ENCODE measurements around the gene CFAP206. TPM values are rescaled to one million over a fixed set of nuclear protein-coding genes. Genes with fewer than 3 reads are reported as not detected.
A peak's percentile ranks its signal among the peaks of the same experiment; 100 is the strongest.

CFAP206 gene
- total and polyA plus RNA-seq, 2 experiments from 2014 or later: not detected

DNA sequence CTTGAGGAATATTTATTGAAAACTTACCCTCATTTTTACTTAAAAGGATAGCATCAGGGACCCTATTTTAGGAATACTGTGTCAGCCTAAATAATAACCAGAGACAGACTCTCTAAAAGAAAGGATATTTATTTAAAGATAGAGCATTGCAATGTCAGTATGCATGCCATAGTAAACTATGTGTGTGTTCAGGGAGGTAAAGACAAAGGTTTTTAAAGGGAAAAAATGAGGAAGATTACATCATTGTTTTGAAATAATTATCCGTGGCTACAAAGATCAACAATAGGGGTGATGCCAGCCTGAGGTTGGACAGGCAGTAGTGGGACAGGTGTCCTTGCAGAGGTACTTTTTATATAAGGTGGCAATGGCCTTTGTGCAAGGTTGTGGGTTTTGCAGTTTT, 23.7 kb upstream of the CFAP206 start (continued):
- TF ChIP-seq JUNB (IDR thresholded peaks at IDR 0.05; ENCODE audit: unreplicated experiment): no peak
- TF ChIP-seq, protein P1, sequence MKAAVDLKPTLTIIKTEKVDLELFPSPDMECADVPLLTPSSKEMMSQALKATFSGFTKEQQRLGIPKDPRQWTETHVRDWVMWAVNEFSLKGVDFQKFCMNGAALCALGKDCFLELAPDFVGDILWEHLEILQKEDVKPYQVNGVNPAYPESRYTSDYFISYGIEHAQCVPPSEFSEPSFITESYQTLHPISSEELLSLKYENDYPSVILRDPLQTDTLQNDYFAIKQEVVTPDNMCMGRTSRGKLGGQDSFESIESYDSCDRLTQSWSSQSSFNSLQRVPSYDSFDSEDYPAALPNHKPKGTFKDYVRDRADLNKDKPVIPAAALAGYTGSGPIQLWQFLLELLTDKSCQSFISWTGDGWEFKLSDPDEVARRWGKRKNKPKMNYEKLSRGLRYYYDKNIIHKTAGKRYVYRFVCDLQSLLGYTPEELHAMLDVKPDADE (IDR thresholded peaks at IDR 0.05): no peak
- no peak for TF ChIP-seq EZH2phosphoT487 (IDR thresholded peaks at IDR 0.05; ENCODE audit: unreplicated experiment)
- no peak for TF ChIP-seq ZNF114 (CRISPR knock-in tag; IDR thresholded peaks at IDR 0.05)

DNA sequence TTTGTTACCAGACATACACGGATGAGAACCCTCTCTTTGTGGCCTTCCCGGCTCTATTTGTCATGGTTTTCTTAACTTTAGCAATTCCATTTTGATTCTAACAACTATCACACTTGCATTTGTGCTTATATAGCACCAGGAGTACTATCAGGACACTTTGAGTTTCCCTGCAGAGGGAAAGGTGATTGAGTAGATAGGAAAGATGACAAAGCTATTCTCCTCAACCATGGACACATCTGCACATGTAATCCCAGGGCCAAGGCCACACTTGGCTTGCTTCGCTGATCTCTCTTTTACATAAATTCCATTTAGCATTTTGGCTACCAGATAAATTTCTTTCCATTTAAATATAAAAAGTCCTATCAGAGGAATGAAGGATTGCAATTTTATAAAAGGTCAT, 23.3 kb upstream of the CFAP206 start:
- Histone ChIP-seq H3F3A (replicated peaks; ENCODE audit: low read depth) (no peaks in the 10 kb centered on the region), H3K36me3 (ENCODE audit: insufficient read depth) (no peaks in the 10 kb centered on the region), H3K4me2 (no peak overlapping the region), H3K27me3 (ENCODE audit: insufficient read depth) (no peaks in the 10 kb centered on the region), H4K20me1 (replicated peaks; ENCODE audit: insufficient read depth) (no peaks in the 10 kb centered on the region), H2AFZ (no peak overlapping the region), H3K4me1 (ENCODE audit: insufficient read depth) (no peaks in the 10 kb centered on the region), H3K79me2 (replicated peaks; ENCODE audit: insufficient read depth) (no peaks in the 10 kb centered on the region), H3K4me3 (no peak overlapping the region), H3K9me2 (ENCODE audit: insufficient read depth) (no peaks in the 10 kb centered on the region), H3K27ac (ENCODE audit: low read depth) (no peak overlapping the region)
- Mint-ChIP-seq H3K27me3 (ENCODE audit: insufficient read depth, low read depth, poor library complexity) (no peaks in the 10 kb centered on the region), H3K9me3 (no peaks in the 10 kb centered on the region), H3K4me1 (no peaks in the 10 kb centered on the region; the same call in 2 of the 3 replicates), H3K4me3 (no peak overlapping the region), H3K36me3 (ENCODE audit: low read depth) (no peaks in the 10 kb centered on the region), H3K27ac (peak overlapping the region; percentile 19; the same call in 1 of the 2 replicates)
- ATAC-seq (no peak), DNase-seq (ENCODE audit: low spot score) (no peak)
- TF ChIP-seq ZNF114 (CRISPR knock-in tag; IDR thresholded peaks at IDR 0.05): no peak
- no peak for TF ChIP-seq JUNB (IDR thresholded peaks at IDR 0.05; ENCODE audit: unreplicated experiment)
- TF ChIP-seq, protein P1 (IDR thresholded peaks at IDR 0.05): no peak
- TF ChIP-seq ZNF331 (CRISPR knock-in tag; IDR thresholded peaks at IDR 0.05; ENCODE audit: low read depth): no peak
- no peak for TF ChIP-seq EZH2 (IDR thresholded peaks at IDR 0.05; ENCODE audit: low read depth, unreplicated experiment)
- TF ChIP-seq, protein P2, sequence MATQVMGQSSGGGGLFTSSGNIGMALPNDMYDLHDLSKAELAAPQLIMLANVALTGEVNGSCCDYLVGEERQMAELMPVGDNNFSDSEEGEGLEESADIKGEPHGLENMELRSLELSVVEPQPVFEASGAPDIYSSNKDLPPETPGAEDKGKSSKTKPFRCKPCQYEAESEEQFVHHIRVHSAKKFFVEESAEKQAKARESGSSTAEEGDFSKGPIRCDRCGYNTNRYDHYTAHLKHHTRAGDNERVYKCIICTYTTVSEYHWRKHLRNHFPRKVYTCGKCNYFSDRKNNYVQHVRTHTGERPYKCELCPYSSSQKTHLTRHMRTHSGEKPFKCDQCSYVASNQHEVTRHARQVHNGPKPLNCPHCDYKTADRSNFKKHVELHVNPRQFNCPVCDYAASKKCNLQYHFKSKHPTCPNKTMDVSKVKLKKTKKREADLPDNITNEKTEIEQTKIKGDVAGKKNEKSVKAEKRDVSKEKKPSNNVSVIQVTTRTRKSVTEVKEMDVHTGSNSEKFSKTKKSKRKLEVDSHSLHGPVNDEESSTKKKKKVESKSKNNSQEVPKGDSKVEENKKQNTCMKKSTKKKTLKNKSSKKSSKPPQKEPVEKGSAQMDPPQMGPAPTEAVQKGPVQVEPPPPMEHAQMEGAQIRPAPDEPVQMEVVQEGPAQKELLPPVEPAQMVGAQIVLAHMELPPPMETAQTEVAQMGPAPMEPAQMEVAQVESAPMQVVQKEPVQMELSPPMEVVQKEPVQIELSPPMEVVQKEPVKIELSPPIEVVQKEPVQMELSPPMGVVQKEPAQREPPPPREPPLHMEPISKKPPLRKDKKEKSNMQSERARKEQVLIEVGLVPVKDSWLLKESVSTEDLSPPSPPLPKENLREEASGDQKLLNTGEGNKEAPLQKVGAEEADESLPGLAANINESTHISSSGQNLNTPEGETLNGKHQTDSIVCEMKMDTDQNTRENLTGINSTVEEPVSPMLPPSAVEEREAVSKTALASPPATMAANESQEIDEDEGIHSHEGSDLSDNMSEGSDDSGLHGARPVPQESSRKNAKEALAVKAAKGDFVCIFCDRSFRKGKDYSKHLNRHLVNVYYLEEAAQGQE (IDR thresholded peaks at IDR 0.05; ENCODE audit: unreplicated experiment): no peak
- no peak for TF ChIP-seq NANOG (IDR thresholded peaks at IDR 0.05; ENCODE audit: borderline replicate concordance)
- TF ChIP-seq, protein P3, sequence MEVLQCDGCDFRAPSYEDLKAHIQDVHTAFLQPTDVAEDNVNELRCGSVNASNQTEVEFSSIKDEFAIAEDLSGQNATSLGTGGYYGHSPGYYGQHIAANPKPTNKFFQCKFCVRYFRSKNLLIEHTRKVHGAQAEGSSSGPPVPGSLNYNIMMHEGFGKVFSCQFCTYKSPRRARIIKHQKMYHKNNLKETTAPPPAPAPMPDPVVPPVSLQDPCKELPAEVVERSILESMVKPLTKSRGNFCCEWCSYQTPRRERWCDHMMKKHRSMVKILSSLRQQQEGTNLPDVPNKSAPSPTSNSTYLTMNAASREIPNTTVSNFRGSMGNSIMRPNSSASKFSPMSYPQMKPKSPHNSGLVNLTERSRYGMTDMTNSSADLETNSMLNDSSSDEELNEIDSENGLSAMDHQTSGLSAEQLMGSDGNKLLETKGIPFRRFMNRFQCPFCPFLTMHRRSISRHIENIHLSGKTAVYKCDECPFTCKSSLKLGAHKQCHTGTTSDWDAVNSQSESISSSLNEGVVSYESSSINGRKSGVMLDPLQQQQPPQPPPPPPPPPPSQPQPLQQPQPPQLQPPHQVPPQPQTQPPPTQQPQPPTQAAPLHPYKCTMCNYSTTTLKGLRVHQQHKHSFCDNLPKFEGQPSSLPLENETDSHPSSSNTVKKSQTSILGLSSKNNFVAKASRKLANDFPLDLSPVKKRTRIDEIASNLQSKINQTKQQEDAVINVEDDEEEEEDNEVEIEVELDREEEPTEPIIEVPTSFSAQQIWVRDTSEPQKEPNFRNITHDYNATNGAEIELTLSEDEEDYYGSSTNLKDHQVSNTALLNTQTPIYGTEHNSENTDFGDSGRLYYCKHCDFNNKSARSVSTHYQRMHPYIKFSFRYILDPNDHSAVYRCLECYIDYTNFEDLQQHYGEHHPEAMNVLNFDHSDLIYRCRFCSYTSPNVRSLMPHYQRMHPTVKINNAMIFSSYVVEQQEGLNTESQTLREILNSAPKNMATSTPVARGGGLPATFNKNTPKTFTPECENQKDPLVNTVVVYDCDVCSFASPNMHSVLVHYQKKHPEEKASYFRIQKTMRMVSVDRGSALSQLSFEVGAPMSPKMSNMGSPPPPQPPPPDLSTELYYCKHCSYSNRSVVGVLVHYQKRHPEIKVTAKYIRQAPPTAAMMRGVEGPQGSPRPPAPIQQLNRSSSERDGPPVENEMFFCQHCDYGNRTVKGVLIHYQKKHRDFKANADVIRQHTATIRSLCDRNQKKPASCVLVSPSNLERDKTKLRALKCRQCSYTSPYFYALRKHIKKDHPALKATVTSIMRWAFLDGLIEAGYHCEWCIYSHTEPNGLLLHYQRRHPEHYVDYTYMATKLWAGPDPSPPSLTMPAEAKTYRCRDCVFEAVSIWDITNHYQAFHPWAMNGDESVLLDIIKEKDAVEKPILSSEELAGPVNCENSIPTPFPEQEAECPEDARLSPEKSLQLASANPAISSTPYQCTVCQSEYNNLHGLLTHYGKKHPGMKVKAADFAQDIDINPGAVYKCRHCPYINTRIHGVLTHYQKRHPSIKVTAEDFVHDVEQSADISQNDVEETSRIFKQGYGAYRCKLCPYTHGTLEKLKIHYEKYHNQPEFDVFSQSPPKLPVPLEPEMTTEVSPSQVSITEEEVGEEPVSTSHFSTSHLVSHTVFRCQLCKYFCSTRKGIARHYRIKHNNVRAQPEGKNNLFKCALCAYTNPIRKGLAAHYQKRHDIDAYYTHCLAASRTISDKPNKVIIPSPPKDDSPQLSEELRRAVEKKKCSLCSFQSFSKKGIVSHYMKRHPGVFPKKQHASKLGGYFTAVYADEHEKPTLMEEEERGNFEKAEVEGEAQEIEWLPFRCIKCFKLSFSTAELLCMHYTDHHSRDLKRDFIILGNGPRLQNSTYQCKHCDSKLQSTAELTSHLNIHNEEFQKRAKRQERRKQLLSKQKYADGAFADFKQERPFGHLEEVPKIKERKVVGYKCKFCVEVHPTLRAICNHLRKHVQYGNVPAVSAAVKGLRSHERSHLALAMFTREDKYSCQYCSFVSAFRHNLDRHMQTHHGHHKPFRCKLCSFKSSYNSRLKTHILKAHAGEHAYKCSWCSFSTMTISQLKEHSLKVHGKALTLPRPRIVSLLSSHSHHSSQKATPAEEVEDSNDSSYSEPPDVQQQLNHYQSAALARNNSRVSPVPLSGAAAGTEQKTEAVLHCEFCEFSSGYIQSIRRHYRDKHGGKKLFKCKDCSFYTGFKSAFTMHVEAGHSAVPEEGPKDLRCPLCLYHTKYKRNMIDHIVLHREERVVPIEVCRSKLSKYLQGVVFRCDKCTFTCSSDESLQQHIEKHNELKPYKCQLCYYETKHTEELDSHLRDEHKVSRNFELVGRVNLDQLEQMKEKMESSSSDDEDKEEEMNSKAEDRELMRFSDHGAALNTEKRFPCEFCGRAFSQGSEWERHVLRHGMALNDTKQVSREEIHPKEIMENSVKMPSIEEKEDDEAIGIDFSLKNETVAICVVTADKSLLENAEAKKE (CRISPR knock-in tag; IDR thresholded peaks at IDR 0.05): no peak
- no peak for TF ChIP-seq POLR2AphosphoS5 (IDR thresholded peaks at IDR 0.05; ENCODE audit: low read depth)
- no peak for TF ChIP-seq STAT1 (IDR thresholded peaks at IDR 0.05; ENCODE audit: unreplicated experiment)
- no peak for TF ChIP-seq EZH2phosphoT487 (IDR thresholded peaks at IDR 0.05; ENCODE audit: unreplicated experiment)
- TF ChIP-seq CREB1 (CRISPR knock-in tag; IDR thresholded peaks at IDR 0.05; ENCODE audit: low read depth): no peak
